Neural cell (in vitro differentiated cells): ENCODE measurements around the gene PPP1R13B. TPM values are rescaled to one million over a fixed set of nuclear protein-coding genes. Genes with fewer than 3 reads are reported as not detected.

Experiments used
- H2AFZ ChIP-seq: fragments of 200-600, 300-800 bp; sonication (generic), shearing (Covaris generic); 2 replicates; pipeline ENCODE4 v1.6.0; 2014; ENCODE audit warnings: low read depth, mild to moderate bottlenecking, antibody characterized with exemption, low read length, moderate library complexity
- H3F3A ChIP-seq: fragments of 200-600 bp; shearing (Covaris generic); 2 replicates; pipeline ENCODE4 v1.6.1; 2016; ENCODE audit warnings: mild to moderate bottlenecking, moderate library complexity, mixed read lengths, antibody characterized with exemption, low read length; ENCODE audit not compliant: insufficient read depth, poor library complexity, severe bottlenecking
- H3K27ac ChIP-seq: fragments of 200-600, 300-800 bp; sonication (generic), shearing (Covaris generic); 2 replicates; pipeline ENCODE4 v1.5.1; 2014; ENCODE audit warnings: mild to moderate bottlenecking, low read length, moderate library complexity
- H3K27me3 ChIP-seq: fragments of 300-800, 200-600 bp; sonication (generic), shearing (Covaris generic); 2 replicates; pipeline ENCODE4 v1.6.0; 2014; ENCODE audit warnings: mild to moderate bottlenecking, low read depth, low read length, moderate library complexity; ENCODE audit not compliant: insufficient read depth
- H3K36me3 ChIP-seq: fragments of 300-800, 200-600 bp; sonication (generic), shearing (Covaris generic); 2 replicates; pipeline ENCODE4 v1.5.1; 2014; ENCODE audit warnings: mild to moderate bottlenecking, antibody characterized with exemption, low read length, moderate library complexity; ENCODE audit not compliant: insufficient read depth
- H3K4me2 ChIP-seq: fragments of 300-800, 200-600 bp; sonication (generic), shearing (Covaris generic); 2 replicates; pipeline ENCODE4 v1.6.0; 2014; ENCODE audit warnings: mild to moderate bottlenecking, low read length
- H3K4me3 ChIP-seq: fragments of 300-800, 200-600 bp; sonication (generic), shearing (Covaris generic); 2 replicates; pipeline ENCODE4 v1.5.1; 2014; ENCODE audit warnings: mild to moderate bottlenecking, low read length, moderate library complexity
- H3K79me2 ChIP-seq: fragments of 200-600 bp; shearing (Covaris generic); replicated peaks from 2 replicates; pipeline ENCODE4 v1.6.0; 2014; ENCODE audit warnings: mild to moderate bottlenecking, low read length, moderate library complexity; ENCODE audit not compliant: insufficient read depth
- H3K9ac ChIP-seq: fragments of 300-800, 200-600 bp; sonication (generic), shearing (Covaris generic); 2 replicates; pipeline ENCODE4 v1.6.1; 2016; ENCODE audit warnings: mild to moderate bottlenecking, low read length, mixed read lengths
- H3K9me2 ChIP-seq: fragments of 200-600 bp; shearing (Covaris generic); 2 replicates; pipeline ENCODE4 v1.6.1; 2016; ENCODE audit warnings: mild to moderate bottlenecking, low read length, mixed read lengths; ENCODE audit not compliant: insufficient read depth
- H3K9me3 ChIP-seq: fragments of 200-600, 300-800 bp; sonication (generic), shearing (Covaris generic); 2 replicates; pipeline ENCODE4 v1.6.1; 2016; ENCODE audit warnings: mild to moderate bottlenecking, mixed run types, low read length, moderate library complexity, mixed read lengths
- H4K20me1 ChIP-seq: fragments of 200-600 bp; shearing (Covaris generic); 2 replicates; pipeline ENCODE4 v1.6.1; 2016; ENCODE audit warnings: mild to moderate bottlenecking, mixed run types; ENCODE audit not compliant: insufficient read depth
- CTCF ChIP-seq: fragments of 450-650 bp; IDR thresholded peaks from 2 replicates; pipeline ENCODE4 v1.5.1; 2014; ENCODE audit warnings: antibody characterized with exemption, mild to moderate bottlenecking, moderate library complexity; ENCODE audit not compliant: poor library complexity, severe bottlenecking
- EP300 ChIP-seq: fragments of 450-650 bp; conservative IDR thresholded peaks from 2 replicates; pipeline ENCODE4 v1.6.1; 2014; ENCODE audit warnings: antibody characterized with exemption, mild to moderate bottlenecking, moderate library complexity; ENCODE audit not compliant: poor library complexity, severe bottlenecking
- EZH2 ChIP-seq: fragments of 200-600, 300-800 bp; shearing (Covaris generic), sonication (generic); IDR thresholded peaks from 2 replicates; pipeline ENCODE4 v1.6.1; 2014; ENCODE audit warnings: antibody characterized with exemption, low read length, borderline replicate concordance, mild to moderate bottlenecking; ENCODE audit not compliant: insufficient read depth, poor library complexity, severe bottlenecking
- MXI1 ChIP-seq: fragments of 450-650 bp; conservative IDR thresholded peaks from 2 replicates; pipeline ENCODE4 v1.6.1; 2014; ENCODE audit warnings: antibody characterized with exemption, mild to moderate bottlenecking; ENCODE audit not compliant: poor library complexity, severe bottlenecking
- POLR2AphosphoS5 ChIP-seq: IDR thresholded peaks from 2 replicates; pipeline ENCODE4 v1.6.1; 2012
- RAD21 ChIP-seq: fragments of 450-650 bp; conservative IDR thresholded peaks from 2 replicates; pipeline ENCODE4 v1.6.1; 2014; ENCODE audit warnings: antibody characterized with exemption, mild to moderate bottlenecking, moderate library complexity
- SMC3 ChIP-seq: fragments of 450-650 bp; conservative IDR thresholded peaks from 2 replicates; pipeline ENCODE4 v1.6.1; 2014; ENCODE audit warnings: antibody characterized with exemption, mild to moderate bottlenecking, moderate library complexity; ENCODE audit not compliant: poor library complexity
- TAF1 ChIP-seq: IDR thresholded peaks from 2 replicates; pipeline ENCODE4 v1.6.1; 2012; ENCODE audit warnings: low read depth
- polyA plus RNA-seq: library from polyadenylated mRNA; depleted of rRNA; stranded (reverse); fragments of >200 nt; gene quantifications from 2 replicates; pipeline ENCODE4 v1.2.3, GENCODE V29; 2014
- TF ChIP-seq, protein P1 (sequence below): IDR thresholded peaks from 2 replicates; pipeline ENCODE4 v1.6.1; 2012; ENCODE audit warnings: borderline replicate concordance

Gene PPP1R13B
- polyA plus RNA-seq, 1 donor from 2014 or later = 8.2 TPM

DNA sequence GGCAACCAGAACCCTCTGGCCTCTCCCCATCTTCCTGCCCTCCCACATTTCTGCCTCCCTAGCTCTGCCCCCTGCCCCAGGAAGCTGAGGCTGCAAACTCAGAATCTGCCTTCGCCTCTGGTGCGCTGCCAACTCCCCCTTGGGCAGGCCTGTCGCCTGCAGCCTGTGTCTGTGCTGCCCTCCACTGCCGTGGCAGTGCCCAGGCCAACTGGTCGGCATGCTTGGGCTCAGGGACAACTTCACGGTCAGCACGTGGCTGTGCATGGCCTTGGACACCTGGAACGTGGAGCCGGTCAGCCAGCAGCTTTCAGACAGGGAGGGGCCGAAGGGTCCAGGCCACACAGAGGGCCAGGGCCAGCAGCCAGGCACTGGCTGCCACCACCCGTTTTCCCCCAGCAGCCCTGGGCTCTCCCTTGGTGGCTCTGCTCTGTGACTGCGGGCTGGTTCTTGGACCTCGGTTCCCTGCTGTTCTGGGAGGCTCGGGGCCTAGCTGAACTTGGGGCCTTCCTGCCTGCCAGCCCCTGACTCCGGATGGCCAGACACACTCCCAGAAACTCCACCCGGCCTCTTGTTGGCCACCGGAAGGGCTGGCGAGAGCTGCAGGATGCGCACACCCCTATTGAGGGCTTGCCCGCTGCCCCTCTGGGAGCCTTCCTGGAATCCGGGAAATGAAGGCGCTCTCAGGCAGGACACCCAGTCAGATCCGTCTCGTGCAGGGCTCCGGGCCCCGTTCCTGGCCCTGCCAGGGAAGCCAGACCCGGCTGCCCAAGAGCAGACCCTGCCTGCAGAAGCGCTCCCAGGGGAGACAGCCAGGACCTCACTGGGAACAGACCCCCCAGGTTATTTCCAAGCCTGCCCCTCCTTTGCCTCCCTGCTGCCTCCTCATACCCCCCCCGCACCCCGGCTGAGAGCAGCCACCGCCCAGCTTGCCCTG lies 34.2 kb upstream of the PPP1R13B start:
- Histone ChIP-seq H3F3A (no peaks in the 10 kb centered on the region), H3K9me2 (no peaks in the 10 kb centered on the region), H3K79me2 (no peaks in the 10 kb centered on the region), H4K20me1 (no peaks in the 10 kb centered on the region), H3K36me3 (no peaks in the 10 kb centered on the region), H3K9ac (no peak overlapping the region), H3K27ac (no peak overlapping the region), H2AFZ (no peak overlapping the region), H3K4me2 (no peak overlapping the region), H3K4me3 (no peak overlapping the region), H3K9me3 (no peaks in the 10 kb centered on the region), H3K27me3 (no peaks in the 10 kb centered on the region)
- TF ChIP-seq MXI1 (no peak), RAD21 (no peak), EZH2 (no peak), CTCF (no peak), TAF1 (no peak), POLR2AphosphoS5 (no peak), EP300 (no peak), SMC3 (no peak)
- TF ChIP-seq, protein P1, sequence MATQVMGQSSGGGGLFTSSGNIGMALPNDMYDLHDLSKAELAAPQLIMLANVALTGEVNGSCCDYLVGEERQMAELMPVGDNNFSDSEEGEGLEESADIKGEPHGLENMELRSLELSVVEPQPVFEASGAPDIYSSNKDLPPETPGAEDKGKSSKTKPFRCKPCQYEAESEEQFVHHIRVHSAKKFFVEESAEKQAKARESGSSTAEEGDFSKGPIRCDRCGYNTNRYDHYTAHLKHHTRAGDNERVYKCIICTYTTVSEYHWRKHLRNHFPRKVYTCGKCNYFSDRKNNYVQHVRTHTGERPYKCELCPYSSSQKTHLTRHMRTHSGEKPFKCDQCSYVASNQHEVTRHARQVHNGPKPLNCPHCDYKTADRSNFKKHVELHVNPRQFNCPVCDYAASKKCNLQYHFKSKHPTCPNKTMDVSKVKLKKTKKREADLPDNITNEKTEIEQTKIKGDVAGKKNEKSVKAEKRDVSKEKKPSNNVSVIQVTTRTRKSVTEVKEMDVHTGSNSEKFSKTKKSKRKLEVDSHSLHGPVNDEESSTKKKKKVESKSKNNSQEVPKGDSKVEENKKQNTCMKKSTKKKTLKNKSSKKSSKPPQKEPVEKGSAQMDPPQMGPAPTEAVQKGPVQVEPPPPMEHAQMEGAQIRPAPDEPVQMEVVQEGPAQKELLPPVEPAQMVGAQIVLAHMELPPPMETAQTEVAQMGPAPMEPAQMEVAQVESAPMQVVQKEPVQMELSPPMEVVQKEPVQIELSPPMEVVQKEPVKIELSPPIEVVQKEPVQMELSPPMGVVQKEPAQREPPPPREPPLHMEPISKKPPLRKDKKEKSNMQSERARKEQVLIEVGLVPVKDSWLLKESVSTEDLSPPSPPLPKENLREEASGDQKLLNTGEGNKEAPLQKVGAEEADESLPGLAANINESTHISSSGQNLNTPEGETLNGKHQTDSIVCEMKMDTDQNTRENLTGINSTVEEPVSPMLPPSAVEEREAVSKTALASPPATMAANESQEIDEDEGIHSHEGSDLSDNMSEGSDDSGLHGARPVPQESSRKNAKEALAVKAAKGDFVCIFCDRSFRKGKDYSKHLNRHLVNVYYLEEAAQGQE = no peak

- H3K9me3 ChIP-seq = no peaks in the 10 kb centered on the region
- no peak overlapping the region for H3K9ac ChIP-seq
- no peaks in the 10 kb centered on the region for H3K27me3 ChIP-seq
- no peaks in the 10 kb centered on the region for H3K79me2 ChIP-seq
- no peak overlapping the region for H3K4me2 ChIP-seq
- H3K36me3 ChIP-seq = no peaks in the 10 kb centered on the region
- no peak overlapping the region for H2AFZ ChIP-seq
- H3F3A ChIP-seq = no peaks in the 10 kb centered on the region
- H3K9me2 ChIP-seq = no peaks in the 10 kb centered on the region
- TF ChIP-seq POLR2AphosphoS5 (no peak), SMC3 (no peak), CTCF (no peak), EP300 (no peak), EZH2 (no peak), RAD21 (no peak), TAF1 (no peak), MXI1 (no peak)
- TF ChIP-seq, protein P1 = no peak
- H3K4me3 ChIP-seq = no peak overlapping the region
- H3K27ac ChIP-seq = no peak overlapping the region
- H4K20me1 ChIP-seq = no peaks in the 10 kb centered on the region
Measured at GRCh38 chr14:103880348-103881267, 33.2 kb upstream of the PPP1R13B start.
